ENCODE data around the gene GRID1. TPM values are rescaled to one million over a fixed set of nuclear protein-coding genes. Genes with fewer than 3 reads are reported as not detected.

Gene GRID1
- total and polyA plus RNA-seq, 10 of the 15 experiments (the other 5 are each of a cell fraction or from before 2014, with no cell fraction given), result 0.04 to 0.62 (median 0.08) TPM; not detected in 5

- TF ChIP-seq E4F1 (IDR thresholded peaks at IDR 0.05; ENCODE audit: borderline replicate concordance, partially characterized antibody), result no peak
- no peak for TF ChIP-seq SIX5 (IDR thresholded peaks at IDR 0.05; ENCODE audit: low read depth, low read length, severe bottlenecking)
These were observed 509.3 kb downstream of the GRID1 start (continued) for GRCh38 chr10:85857305-85857704.

- no peak overlapping the region for H2AFZ ChIP-seq (ENCODE audit: control insufficient read depth, low read depth, low read length)
- H3K4me2 ChIP-seq (ENCODE audit: control insufficient read depth, insufficient read depth), result no peak overlapping the region
- intact Hi-C loops (cut with micrococcal nuclease; ENCODE audit: unreplicated experiment) (no loop called here), in situ Hi-C loops (cut with MboI) (no loop called here)
- no peaks in the 10 kb centered on the region for H4K20me1 ChIP-seq (ENCODE audit: control insufficient read depth, insufficient read depth)
- peaks cover 2 to 3% of the 10 kb centered on the region in 2 experiments; a peak in 3 of 4 replicates for H3K27me3 ChIP-seq (replicated peaks in 1 of 2; ENCODE audit: control insufficient read depth in 2 of 2, insufficient read depth in 2 of 2, low read length in 1 of 2)
- H3K79me2 ChIP-seq (ENCODE audit: control insufficient read depth, insufficient read depth, low read length), result no peaks in the 10 kb centered on the region
- no peak overlapping the region for H3K9ac ChIP-seq (ENCODE audit: control insufficient read depth, insufficient read depth, low read length)
- 5% methylated on average over 6 of the region's 6 CpGs for WGBS (ENCODE audit: insufficient coverage, insufficient replicate concordance, low lambda C conversion rate, missing lambda C conversion rate)
- ChIA-PET RAD21 (ENCODE audit: unreplicated experiment) (no interaction called here), SMC1A (ENCODE audit: uncharacterized antibody, unreplicated experiment) (no interaction called here), CTCF (interaction anchor here (1.5 kb wide), 1 partner anchor 287 kb away, joined by 4 read pairs; no protein-coding TSS in a partner anchor), POLR2A (no interaction called here)
- ATAC-seq (no peak), DNase-seq (ENCODE audit: low read depth, low spot score) (no peak), FAIRE-seq (no peak)
- H3K36me3 ChIP-seq (ENCODE audit: control insufficient read depth in 2 of 2, insufficient read depth in 2 of 2, low read length in 1 of 2), result no peaks in the 10 kb centered on the region
- H3K27ac ChIP-seq (ENCODE audit: control insufficient read depth, insufficient read depth), result no peak overlapping the region
- H3K4me3 ChIP-seq, result no peak overlapping the region
- H3K9me3 ChIP-seq (replicated peaks; ENCODE audit: control insufficient read depth, insufficient read depth, low read length), result no peaks in the 10 kb centered on the region
- no TSS peak for BruUV-seq (replicated peaks)
- no peaks in the 10 kb centered on the region for H3K4me1 ChIP-seq (ENCODE audit: control insufficient read depth, insufficient read depth, low read length)
- no peak for TF ChIP-seq RB1 (IDR thresholded peaks at IDR 0.05; ENCODE audit: borderline replicate concordance)
- TF ChIP-seq SPI1 (IDR thresholded peaks at IDR 0.05; ENCODE audit: borderline replicate concordance, insufficient read depth, low read depth, low read length), result no peak
- no peak for TF ChIP-seq BCLAF1 (IDR thresholded peaks at IDR 0.05)
- no peak for TF ChIP-seq MAX (IDR thresholded peaks at IDR 0.05; ENCODE audit: low read depth, low read length)
- TF ChIP-seq WRNIP1 (IDR thresholded peaks at IDR 0.05; ENCODE audit: borderline replicate concordance, low read depth, low read length), result no peak
- TF ChIP-seq NFXL1 (IDR thresholded peaks at IDR 0.05; ENCODE audit: borderline replicate concordance), result no peak
- no peak for TF ChIP-seq KLF5 (IDR thresholded peaks at IDR 0.05; ENCODE audit: partially characterized antibody)
- no peak for TF ChIP-seq BCL11A (IDR thresholded peaks at IDR 0.05; ENCODE audit: low read depth, low read length)
- TF ChIP-seq E2F8 (IDR thresholded peaks at IDR 0.05; ENCODE audit: low read depth, partially characterized antibody), result no peak
- TF ChIP-seq POU2F2 (IDR thresholded peaks at IDR 0.05; ENCODE audit: borderline replicate concordance, low read depth, low read length), result no peak
- TF ChIP-seq SREBF2 (IDR thresholded peaks at IDR 0.05; ENCODE audit: low read length), result no peak
- TF ChIP-seq SMAD1 (IDR thresholded peaks at IDR 0.05; ENCODE audit: low read depth, partially characterized antibody), result no peak
These were observed 514.7 kb downstream of the GRID1 start for GRCh38 chr10:85851934-85852333.
